ENCODE data around the gene EEF1AKMT1. TPM values are rescaled to one million over a fixed set of nuclear protein-coding genes. Genes with fewer than 3 reads are reported as not detected.

Gene EEF1AKMT1
- total RNA-seq, 3 donors from 2014 or later: 4.9 to 11.6 (median 5.1) TPM

DNA sequence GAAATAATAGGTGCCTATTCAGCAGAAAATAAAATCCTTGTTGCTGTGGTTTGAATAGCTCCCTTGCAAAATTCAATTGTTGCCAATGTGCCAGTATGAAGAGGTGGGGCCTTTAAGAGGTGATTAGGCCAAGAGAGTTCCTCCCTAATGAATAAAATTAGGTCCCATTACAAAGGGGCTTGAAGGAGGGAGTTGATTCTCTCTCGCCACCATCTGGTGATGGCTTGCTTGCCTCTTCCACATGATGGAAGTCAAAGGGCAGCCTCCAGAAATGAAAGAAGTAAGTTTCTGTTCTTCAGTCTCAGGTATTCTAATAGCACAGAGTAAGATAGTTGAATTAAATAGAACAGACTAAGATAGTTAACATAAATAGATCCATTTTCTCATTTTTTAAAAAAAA, 3.0 kb upstream of the EEF1AKMT1 start:
- no peak for ATAC-seq
- Histone ChIP-seq H3K4me1 (ENCODE audit: low read depth) (no peaks in the 10 kb centered on the region), H3K36me3 (ENCODE audit: low read depth) (no peaks in the 10 kb centered on the region), H3K9me3 (no peaks in the 10 kb centered on the region), H3K4me3 (no peak overlapping the region)
- intact Hi-C loops (cut with DNase I, micrococcal nuclease): no loop called here
- DNase-seq: no peak
- TF ChIP-seq CTCF (IDR thresholded peaks at IDR 0.05): no peak

GRCh38 chr13:20775961-20776360, 2.2 kb upstream of the EEF1AKMT1 start:
- Histone ChIP-seq H3K4me1 (ENCODE audit: low read depth) (no peaks in the 10 kb centered on the region), H3K36me3 (ENCODE audit: low read depth) (no peaks in the 10 kb centered on the region), H3K9me3 (no peaks in the 10 kb centered on the region), H3K4me3 (no peak overlapping the region)
- ATAC-seq (no peak), DNase-seq (no peak)
- intact Hi-C loops (cut with DNase I, micrococcal nuclease): no loop called here
- no peak for TF ChIP-seq CTCF (IDR thresholded peaks at IDR 0.05)

DNA sequence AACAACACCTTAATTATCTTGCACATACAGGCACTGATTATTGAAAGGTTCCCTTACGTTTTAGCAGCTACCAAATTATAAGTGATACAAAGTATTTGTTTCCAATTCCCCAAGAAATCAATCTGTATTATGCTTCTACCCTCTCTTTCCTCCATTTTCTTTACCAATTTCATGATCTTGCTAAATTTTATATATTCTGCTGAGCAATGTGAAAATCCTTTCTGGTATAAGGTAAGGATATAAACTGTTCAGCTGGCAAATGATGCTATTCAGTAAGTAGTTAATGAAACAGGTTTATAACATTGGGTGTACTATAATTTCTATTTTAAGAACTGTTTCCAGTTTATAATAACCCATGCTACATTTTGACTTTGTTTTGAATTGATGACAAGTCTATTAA, 985 bp upstream of the EEF1AKMT1 start:
- ATAC-seq: no peak
- no peak for TF ChIP-seq CTCF (IDR thresholded peaks at IDR 0.05)
- intact Hi-C loops (cut with DNase I, micrococcal nuclease): no loop called here

DNA sequence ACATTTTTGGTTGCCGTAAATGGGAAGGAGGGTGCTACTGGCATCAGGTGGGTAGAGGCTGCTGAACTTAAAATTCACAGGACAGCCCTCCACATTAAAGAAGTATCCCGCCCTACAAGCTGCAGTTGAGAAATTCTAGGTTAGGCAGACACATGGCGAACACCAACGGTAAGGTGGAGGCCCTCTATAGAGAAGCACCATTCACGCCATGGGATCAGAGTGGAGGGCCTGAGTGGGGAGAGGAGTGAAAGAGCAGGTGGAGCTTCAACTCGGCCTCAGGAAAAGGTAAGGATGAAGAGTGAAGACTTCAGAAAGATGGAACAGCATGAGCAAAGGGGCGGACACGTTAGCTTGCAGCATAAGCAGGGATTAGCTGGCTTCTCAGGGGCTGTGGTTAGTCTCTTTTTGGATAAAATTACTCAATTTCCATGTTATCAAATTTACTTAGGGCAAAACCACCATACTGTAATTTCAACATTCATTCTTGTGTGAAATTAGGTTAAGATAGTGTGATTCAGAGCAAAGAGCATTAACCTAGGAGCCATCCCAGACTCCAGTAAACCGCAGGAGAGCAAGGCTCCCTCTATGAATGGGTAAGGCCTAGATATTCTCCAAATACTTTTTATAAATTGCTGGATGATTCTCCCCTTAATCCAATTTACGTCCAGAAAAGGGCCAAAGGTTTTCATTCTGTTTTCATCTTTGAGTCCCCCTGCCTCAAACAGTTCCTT, 1.2 kb downstream of the EEF1AKMT1 start:
- Histone ChIP-seq H3K4me1 (ENCODE audit: low read depth) (no peaks in the 10 kb centered on the region), H3K36me3 (ENCODE audit: low read depth) (no peaks in the 10 kb centered on the region), H3K9me3 (peaks cover 6% of the 10 kb centered on the region), H3K4me3 (no peak overlapping the region)
- intact Hi-C loops (cut with DNase I, micrococcal nuclease): no loop called here
- TF ChIP-seq CTCF (IDR thresholded peaks at IDR 0.05): no peak
- ATAC-seq: no peak
- no peak for DNase-seq

More for the DNA sequence above, 985 bp upstream of the EEF1AKMT1 start:
- no peaks in the 10 kb centered on the region for H3K9me3 ChIP-seq
- H3K4me1 ChIP-seq (ENCODE audit: low read depth): no peaks in the 10 kb centered on the region
- H3K36me3 ChIP-seq (ENCODE audit: low read depth): no peaks in the 10 kb centered on the region
- no peak for DNase-seq
- H3K4me3 ChIP-seq: no peak overlapping the region

DNA sequence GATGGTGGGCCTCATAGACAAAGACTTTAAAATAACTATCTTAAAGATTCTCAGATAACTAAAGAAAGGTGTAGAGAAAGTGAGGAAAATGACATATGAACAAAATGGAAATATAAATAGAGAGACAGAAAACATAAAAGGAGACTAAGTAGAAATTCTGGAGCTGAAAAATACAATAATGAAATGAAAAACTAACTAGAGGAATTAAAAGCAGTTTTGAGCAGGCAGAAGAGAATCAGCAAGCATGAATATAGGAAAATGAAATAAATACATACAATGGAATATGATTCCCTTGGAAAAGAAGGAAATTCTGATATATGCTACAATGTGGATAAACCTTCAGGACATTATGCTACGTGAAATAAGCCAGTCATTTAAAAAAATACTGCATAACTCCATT, 3.9 kb downstream of the EEF1AKMT1 start:
- DNase-seq (no peak), ATAC-seq (no peak)
- intact Hi-C loops (cut with DNase I, micrococcal nuclease): no loop called here
- H3K4me1 ChIP-seq (ENCODE audit: low read depth): no peaks in the 10 kb centered on the region
- H3K4me3 ChIP-seq: no peak overlapping the region
- H3K9me3 ChIP-seq: peaks cover 12% of the 10 kb centered on the region
- H3K36me3 ChIP-seq (ENCODE audit: low read depth): no peaks in the 10 kb centered on the region
- TF ChIP-seq CTCF (IDR thresholded peaks at IDR 0.05): no peak
